Suppressor macrophage (primary cell): Measurements from ENCODE around the gene SUSD3.
A peak's percentile ranks its signal among the peaks of the same experiment; 100 is the strongest.

ENCODE experiments used
- DNase-seq, 4 experiments: peaks; one replicate each; pipeline ENCODE4 v3.0.0-alpha.2; 2020 to 2022

Gene SUSD3

GRCh38 chr9:93053781-93054331, 4.6 kb upstream of the SUSD3 start:
- no peak for DNase-seq

DNA sequence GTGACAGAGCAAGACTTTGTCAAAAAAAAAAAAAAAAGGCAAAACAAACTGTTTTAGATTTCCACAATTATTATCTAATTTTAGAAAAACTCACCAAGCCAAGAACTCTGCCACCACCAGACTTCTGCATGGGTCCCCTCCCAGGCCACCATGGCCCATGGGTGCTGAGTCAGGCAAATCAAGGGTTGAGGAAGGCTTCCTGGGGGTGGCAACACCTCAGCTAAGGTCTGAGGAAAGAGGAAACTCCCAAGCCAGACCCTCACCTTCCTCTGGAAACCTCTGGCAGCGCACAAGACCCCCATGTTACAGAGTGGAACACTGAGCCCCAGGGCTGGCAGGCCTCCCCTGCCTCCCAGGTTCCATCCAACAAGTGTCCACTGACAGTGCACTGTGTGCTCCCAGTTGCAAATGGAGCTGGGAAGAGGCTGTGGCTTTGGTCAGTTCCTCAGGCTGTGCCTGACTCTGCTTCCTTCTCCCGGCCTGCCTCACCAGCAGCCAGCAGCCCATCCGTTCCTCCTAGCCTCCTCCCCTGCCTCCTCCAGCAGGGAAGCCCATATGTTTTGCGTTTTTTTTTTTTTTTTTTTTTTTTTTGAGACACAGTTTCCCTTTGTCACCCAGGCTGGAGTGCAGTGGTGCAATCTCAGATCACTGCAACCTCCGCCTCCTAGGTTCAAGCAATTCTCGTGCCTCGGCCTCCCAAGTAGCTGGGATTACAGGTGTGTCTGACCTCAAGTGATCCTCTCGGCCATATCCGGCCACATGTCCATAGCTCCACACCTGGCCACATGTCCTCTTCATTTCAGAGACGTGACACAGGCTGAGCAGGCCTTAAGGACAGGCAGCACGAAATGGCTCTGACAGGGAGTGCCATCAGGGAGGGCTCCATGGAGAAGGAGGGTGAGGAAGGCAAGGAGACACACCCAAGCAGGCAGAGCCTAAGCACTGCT, 3.5 kb upstream of the SUSD3 start:
- DNase-seq, result peak; percentile 65 to 87 (median 82)

GRCh38 chr9:93057042-93057702, 1.3 kb upstream of the SUSD3 start:
- DNase-seq, result no peak

- no peak for DNase-seq
These were observed 672 bp upstream of the SUSD3 start for GRCh38 chr9:93057703-93058354.

- DNase-seq, result peak; percentile 69 to 82 (median 76)
These were observed 662 bp downstream of the SUSD3 start for GRCh38 chr9:93059011-93059714.

GRCh38 chr9:93059715-93060578, 1.4 kb downstream of the SUSD3 start:
- DNase-seq, result no peak

GRCh38 chr9:93060746-93061259, 2.3 kb downstream of the SUSD3 start:
- DNase-seq, result no peak

DNA sequence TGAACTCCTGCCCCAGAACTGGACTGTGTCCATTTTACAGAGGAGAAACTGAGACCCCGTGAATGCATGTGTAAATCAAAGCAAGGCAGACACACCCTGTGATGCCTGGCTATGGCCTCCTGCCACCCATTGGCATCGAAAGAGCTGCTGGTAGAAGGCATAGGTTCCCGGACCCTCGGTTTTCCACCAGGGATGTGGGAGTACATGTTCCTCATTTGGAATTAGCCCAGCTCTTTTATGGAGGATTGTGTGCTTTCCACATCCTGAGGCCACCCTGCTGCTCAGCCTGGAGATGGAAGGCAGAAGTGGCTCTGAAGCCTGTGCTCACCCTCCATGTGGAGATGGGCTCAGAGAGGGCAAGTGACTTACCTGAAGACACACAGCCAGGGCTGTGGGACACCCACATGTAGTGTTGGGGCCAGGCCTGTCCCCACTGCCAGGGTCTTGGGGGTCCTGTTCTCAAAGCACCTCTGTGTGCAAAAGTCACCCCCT, 2.8 kb downstream of the SUSD3 start:
- DNase-seq, result no peak

DNA sequence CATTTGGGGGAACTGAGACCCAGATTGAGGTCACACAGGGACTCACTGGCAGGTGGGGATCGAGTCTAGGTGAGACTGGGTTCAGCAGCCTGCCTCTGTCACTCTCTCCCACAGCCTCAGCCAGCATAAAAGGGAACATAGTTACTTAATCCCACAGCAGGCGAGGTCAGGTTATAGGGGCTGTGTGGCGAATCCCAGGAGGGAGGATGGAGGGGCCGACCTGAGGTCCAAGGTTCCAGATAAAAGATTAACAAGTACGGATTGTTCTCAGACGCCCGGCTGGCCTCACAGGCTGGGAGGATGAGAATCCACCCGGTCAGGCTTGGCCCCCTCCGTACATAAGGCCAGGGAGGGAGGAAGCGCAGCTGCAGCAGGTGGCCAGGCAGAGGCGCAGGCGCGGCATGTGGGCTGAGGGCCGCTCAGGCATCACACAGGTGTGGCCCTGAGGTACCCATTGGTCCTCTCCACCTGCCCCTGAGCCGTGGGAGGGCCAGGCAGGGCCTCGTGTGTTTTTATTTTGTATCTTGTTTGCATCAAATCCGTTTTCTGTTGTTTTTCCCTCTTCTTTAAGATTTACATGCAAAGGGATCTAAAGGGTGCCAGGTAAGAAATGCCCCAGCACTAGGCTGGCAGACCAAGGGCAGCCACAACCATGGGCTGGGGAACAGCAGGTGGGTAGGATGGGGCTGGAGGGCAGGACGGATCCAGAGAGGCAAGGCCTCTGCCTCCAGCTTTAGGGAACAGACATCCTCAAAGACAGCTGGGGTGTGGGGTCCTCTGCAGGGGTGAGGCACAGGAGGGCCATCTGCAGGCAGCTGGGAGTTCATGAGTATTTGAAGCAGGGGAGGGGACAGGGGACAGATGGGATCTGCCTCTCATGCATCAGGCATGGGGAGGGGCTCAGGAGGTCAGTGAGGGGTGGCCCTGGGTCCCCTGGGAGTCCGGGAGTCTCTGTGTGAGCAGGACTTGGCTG, 3.6 kb downstream of the SUSD3 start:
- DNase-seq, result no peak

DNA sequence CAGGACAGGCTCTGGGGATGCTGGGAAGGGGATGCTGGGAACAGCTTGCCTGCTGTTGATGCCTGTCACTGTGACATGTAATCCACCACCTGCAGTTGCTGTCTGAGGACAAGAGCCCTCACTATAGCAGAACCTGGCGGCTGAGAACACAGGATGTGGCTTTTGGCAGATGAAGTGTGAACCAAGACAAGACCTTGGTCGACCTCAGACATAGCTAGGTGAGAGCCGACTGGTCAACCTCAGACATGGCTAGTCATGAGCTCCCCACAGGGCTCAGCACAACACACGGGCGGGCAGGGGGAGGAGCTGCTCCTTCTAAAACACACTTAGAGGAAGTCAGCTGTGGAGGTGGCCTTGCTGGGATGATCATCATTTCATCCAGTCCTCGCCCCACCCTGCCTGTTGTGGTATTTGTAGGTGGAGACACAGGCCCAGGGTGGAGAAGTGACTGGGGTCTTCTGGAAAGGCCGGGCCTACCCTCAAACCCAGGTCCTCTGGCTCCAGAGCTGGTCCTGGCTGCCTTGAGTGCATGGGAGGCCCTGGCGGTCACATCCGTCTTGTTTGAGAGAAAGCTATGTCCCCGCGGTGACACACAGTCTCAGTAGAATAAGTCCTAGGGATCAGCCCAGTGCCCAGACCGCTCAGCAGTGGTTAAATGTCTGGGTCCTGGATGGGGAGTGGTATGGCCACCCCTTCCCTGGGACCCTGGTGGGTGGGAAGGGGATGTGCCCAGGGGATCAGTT, 6.1 kb downstream of the SUSD3 start:
- DNase-seq, result peak; percentile 74 to 89 (median 84)

- DNase-seq, result peak; percentile 60 to 81 (median 71)
These were observed 6.7 kb downstream of the SUSD3 start for GRCh38 chr9:93065135-93065720.

- peak in 2 of 4 experiments; percentile 42 to 51 for DNase-seq
These were observed 8.6 kb downstream of the SUSD3 start for GRCh38 chr9:93066978-93067603.

GRCh38 chr9:93068956-93069355, 10.5 kb downstream of the SUSD3 start:
- no peak for DNase-seq

- no peak for DNase-seq
These were observed 13.0 kb downstream of the SUSD3 start for GRCh38 chr9:93071464-93071863.

GRCh38 chr9:93072383-93072795, 13.9 kb downstream of the SUSD3 start:
- no peak for DNase-seq

DNA sequence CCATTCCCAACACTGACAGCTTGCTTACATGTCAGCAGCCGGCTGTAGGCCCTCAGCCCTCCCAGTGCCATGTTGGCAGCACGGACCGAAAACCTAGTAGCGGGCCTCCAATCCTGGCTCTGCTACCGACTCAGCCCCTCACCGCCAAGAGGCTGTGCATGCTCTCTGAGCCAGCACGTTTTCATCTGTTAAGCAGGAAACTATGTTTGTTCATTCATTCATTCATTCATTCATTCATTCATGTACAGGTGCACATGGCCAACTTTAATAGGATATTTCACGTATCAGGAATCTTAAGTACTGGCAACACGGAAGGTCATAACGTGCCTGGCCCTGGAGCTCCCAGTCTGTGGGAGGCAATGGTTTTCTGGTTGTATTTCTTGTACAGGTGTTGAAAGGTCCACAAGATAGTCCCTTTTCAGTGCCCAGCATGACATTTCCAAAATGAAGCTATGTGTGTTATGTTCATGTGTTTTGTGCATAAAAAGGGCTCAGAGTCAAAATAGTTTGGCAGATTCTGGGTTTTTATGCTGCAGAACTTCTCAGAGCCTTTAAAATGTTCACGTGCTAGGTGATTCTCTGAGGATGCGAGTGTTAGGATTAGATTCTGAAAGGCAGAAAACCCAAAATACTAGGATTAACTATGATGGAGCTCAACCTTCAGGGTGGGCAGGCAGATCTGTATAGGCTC, 17.7 kb downstream of the SUSD3 start:
- no peak for DNase-seq

DNA sequence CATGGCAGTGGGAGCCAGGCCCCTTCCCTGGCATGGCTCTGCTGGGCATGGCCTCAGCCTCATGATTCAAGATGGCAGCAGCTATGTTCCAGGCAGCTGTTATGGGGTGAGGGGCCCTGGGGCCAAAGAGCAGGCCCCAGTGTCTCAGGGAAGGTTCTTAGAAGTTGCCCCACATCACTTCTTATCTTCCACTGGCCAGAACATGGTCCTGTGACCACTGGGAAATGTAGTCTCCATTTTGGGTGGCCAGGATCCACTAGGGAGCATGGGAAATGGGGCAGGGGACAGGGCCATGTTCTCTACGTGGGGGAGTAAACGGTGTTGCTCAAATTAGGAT, 18.3 kb downstream of the SUSD3 start:
- no peak for DNase-seq
